Large intestine (tissue), 3 donors: Measurements from ENCODE around the gene SIDT2. TPM values are rescaled to one million over a fixed set of nuclear protein-coding genes. Genes with fewer than 3 reads are reported as not detected.
A peak's percentile ranks its signal among the peaks of the same experiment; 100 is the strongest.

Experiments
- DNase-seq, 2 donors: peaks; one replicate each; pipeline versions ENCODE4 v3.0.0 to v3.0.0-alpha.2; 2013
- H3K27ac ChIP-seq: one replicate; pipeline ENCODE4 v1.5.1; 2013; ENCODE audit warnings: low read length
- H3K27me3 ChIP-seq: 2 replicates; pipeline ENCODE4 v1.6.1; 2013; ENCODE audit warnings: low read length; ENCODE audit not compliant: control insufficient read depth, insufficient read depth
- H3K36me3 ChIP-seq: 2 replicates; pipeline ENCODE4 v1.6.1; 2013; ENCODE audit warnings: low read length; ENCODE audit not compliant: control insufficient read depth, insufficient read depth
- H3K4me1 ChIP-seq: one replicate; pipeline ENCODE4 v1.6.1; 2013; ENCODE audit warnings: low read length; ENCODE audit not compliant: control insufficient read depth, insufficient read depth
- H3K4me3 ChIP-seq: one replicate; pipeline ENCODE4 v1.5.1; 2013; ENCODE audit warnings: low read length
- H3K9me3 ChIP-seq: one replicate; pipeline ENCODE4 v1.6.1; 2013; ENCODE audit warnings: mild to moderate bottlenecking, low read depth, low read length, moderate library complexity; ENCODE audit not compliant: control insufficient read depth
- WGBS: methylation state at CpG from one replicate; pipeline ENCODE4 v1.1.5; 2013; ENCODE audit warnings: low lambda C conversion rate; ENCODE audit not compliant: insufficient coverage; 5-methylcytosine and 5-hydroxymethylcytosine counted together
- polyA plus RNA-seq: library from polyadenylated mRNA; unstranded; fragments of 120-200 nt; gene quantifications from one replicate; pipeline ENCODE4 v1.2.1, GENCODE V29; 2013

Gene SIDT2
- polyA plus RNA-seq, 1 donor: 94.9 TPM

DNA sequence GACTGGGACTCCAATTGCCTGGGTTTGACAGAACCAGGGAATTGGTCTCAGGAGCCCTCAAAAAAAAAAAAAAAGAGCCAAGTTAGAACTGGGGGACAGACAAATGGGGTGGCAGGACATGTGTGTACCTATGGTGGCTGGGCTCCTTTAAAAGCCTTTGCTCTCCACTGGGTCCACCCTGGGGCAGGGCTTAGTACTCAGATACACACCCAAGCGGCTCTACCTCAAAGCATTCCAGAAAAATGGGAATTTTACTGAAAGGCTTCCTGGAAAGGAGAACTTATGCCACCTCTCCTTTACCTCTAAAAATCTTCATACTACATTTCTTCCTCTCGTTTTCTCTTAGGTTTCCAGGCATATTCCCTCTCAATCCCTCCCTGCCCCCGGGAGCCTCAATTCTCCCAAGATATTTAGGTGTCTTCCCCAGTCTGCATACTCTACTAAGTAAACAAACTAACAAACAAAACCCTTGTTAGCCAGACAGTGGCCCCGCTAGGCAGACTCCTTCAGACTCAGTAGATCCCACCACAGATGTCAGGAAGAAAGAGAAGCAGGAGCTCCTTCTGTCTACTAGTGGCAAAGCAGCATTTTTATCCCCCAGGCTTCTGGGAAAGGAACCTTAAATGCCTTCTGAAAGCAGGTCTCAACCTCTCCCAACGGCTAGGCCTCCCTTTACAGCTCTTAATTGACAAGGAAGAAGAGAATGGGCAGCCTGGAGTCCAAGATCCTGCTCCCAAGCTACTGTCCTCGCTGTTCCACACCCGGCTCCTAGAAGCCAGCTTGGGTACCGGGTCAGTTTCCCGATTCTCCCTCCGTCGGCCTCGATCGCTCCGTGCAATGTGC lies 52.7 kb downstream of the SIDT2 start:
- peaks cover 33% of the 10 kb centered on the region for H3K36me3 ChIP-seq
- peak overlapping the region; percentile 95 for H3K4me3 ChIP-seq
- peaks cover 8% of the 10 kb centered on the region for H3K4me1 ChIP-seq
- peak in 1 of 2 donors; percentile 22 for DNase-seq
- H3K27me3 ChIP-seq: no peaks in the 10 kb centered on the region
- H3K9me3 ChIP-seq: no peaks in the 10 kb centered on the region
- peak overlapping the region; percentile 59 for H3K27ac ChIP-seq
- 20% methylated on average over 2 of the region's 14 CpGs for WGBS

- Histone ChIP-seq H3K9me3 (no peaks in the 10 kb centered on the region), H3K4me3 (peak within 1 kb of the TSS; percentile 95), H3K4me1 (peaks cover 8% of the 10 kb centered on the region), H3K36me3 (peaks cover 31% of the 10 kb centered on the region), H3K27me3 (no peaks in the 10 kb centered on the region), H3K27ac (peak within 1 kb of the TSS; percentile 90)
- WGBS: no CpG with 5 or more reads among the region's 13 CpGs
- DNase-seq: no peak
Observed at GRCh38 chr11:117231842-117232091, 53.2 kb downstream of the SIDT2 start, which contains the start of gene PCSK7. TSS of gene PCSK7 (minus strand) at chr11:117232073. CDS start at chr11:117229844, 2,229 bp downstream.

DNA sequence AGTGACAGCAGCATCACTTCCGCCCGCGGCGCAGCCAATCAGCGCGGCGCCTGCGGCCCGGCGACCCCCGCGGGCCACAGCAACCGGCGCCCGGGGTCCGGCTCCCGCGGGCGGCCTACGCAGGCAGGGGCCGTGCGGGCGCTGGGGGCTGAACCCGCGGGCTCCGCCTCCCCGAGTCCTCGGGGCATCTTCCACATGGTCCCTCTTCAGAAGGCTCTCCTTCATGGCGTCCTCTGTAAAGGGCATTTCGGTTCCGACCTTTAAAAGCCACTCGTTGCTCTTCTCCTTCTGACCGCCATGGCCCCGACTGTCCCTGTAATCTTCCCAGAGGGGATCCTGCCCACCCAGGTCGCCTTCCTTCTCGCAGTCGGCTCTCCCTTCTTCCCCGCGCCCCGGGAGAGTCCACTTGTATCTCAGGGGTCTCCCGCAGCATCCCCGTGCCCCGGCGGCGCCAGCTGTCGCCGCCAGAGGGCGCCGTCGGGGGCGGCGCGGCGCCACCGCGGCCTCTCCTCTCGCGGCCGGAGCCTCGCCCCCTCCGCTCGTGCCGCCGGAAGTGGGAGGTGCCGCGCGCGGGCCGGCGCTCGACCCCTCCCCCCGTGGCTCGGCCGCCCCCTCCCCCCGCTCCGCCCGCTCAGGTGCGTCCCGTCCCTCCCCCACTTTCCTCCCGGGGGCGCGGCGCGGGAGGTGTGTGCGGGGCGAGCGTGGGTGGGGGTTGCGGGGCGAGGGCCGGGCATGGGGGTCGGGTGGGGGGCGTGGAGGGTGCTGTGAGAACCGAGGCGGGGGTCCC lies 53.7 kb downstream of the SIDT2 start, which contains the start of gene RNF214:
TSS of gene RNF214 (plus strand) at position 580 of the 787 bp plus-strand sequence. CDS start 1,602 bp downstream, outside the sequence.
- Histone ChIP-seq H3K27ac (peak within 1 kb of the TSS; percentile 90), H3K27me3 (no peaks in the 10 kb centered on the region), H3K9me3 (no peaks in the 10 kb centered on the region), H3K36me3 (peaks cover 26% of the 10 kb centered on the region), H3K4me1 (peaks cover 8% of the 10 kb centered on the region), H3K4me3 (peak within 1 kb of the TSS; percentile 95)
- DNase-seq: peak; percentile 75 to 88
- no CpG with 5 or more reads among the region's 94 CpGs for WGBS

- no peaks in the 10 kb centered on the region for H3K27me3 ChIP-seq
- H3K4me1 ChIP-seq: peaks cover 8% of the 10 kb centered on the region
- DNase-seq: peak in 1 of 2 donors; percentile 27
- peak overlapping the region; percentile 26 for H3K27ac ChIP-seq
- no peaks in the 10 kb centered on the region for H3K9me3 ChIP-seq
- WGBS: no CpG with 5 or more reads among the region's 27 CpGs
- H3K36me3 ChIP-seq: peaks cover 21% of the 10 kb centered on the region
- H3K4me3 ChIP-seq: peak overlapping the region; percentile 87
Observed at GRCh38 chr11:117232911-117233409, 54.4 kb downstream of the SIDT2 start.

GRCh38 chr11:117238221-117238620 lies 59.7 kb downstream of the SIDT2 start:
- Histone ChIP-seq H3K27me3 (no peaks in the 10 kb centered on the region), H3K27ac (no peak overlapping the region), H3K9me3 (no peaks in the 10 kb centered on the region), H3K4me1 (no peaks in the 10 kb centered on the region), H3K36me3 (peaks cover 23% of the 10 kb centered on the region), H3K4me3 (no peak overlapping the region)
- no peak for DNase-seq
- WGBS: no CpG with 5 or more reads among the region's 5 CpGs

DNA sequence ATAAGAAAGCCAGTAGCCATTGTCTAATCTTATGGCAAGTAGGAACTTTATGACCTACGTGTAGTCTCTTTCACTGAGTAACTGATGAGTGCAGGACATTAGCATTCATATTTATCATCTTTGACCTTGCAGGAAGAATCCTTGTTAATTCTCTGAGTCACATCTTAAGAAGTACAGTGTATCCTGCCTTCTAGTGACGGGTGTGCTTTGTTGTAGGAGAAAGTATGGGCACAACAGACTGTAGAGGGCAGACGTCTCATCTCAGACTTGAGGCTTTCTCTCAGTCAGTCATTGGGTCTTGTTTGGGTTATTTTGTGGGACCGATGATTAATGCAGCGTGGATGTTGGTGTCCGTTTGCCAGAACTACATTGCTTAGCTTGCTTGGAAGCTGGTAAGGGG lies 60.8 kb downstream of the SIDT2 start:
- no peaks in the 10 kb centered on the region for H3K9me3 ChIP-seq
- no CpG with 5 or more reads among the region's 6 CpGs for WGBS
- no peak for DNase-seq

More for the DNA sequence above, 60.8 kb downstream of the SIDT2 start:
- Histone ChIP-seq H3K27ac (no peak overlapping the region), H3K4me1 (no peaks in the 10 kb centered on the region), H3K4me3 (no peak overlapping the region), H3K36me3 (peaks cover 32% of the 10 kb centered on the region), H3K27me3 (no peaks in the 10 kb centered on the region)

Other genes with a start within 250 kb of the SIDT2 start
- gene SIK3, start 80.3 kb upstream of the SIDT2 start, polyA plus RNA-seq: 34.6 TPM
- gene PAFAH1B2, start 34.5 kb upstream of the SIDT2 start, polyA plus RNA-seq: 47.9 TPM
- gene TAGLN, start 20.6 kb downstream of the SIDT2 start, polyA plus RNA-seq: 806 TPM
- gene PCSK7, start 53.3 kb downstream of the SIDT2 start, polyA plus RNA-seq: 27.8 TPM
- 20.2 TPM for gene RNF214, start 53.9 kb downstream of the SIDT2 start, polyA plus RNA-seq
- gene BACE1-AS, start 112.6 kb downstream of the SIDT2 start, polyA plus RNA-seq: 14.9 TPM
- 37.1 TPM for gene BACE1, start 137.5 kb downstream of the SIDT2 start, polyA plus RNA-seq
- gene CEP164, start 149.1 kb downstream of the SIDT2 start, polyA plus RNA-seq: 31.0 TPM